ENCODE data around the gene NSFL1C.

DNA sequence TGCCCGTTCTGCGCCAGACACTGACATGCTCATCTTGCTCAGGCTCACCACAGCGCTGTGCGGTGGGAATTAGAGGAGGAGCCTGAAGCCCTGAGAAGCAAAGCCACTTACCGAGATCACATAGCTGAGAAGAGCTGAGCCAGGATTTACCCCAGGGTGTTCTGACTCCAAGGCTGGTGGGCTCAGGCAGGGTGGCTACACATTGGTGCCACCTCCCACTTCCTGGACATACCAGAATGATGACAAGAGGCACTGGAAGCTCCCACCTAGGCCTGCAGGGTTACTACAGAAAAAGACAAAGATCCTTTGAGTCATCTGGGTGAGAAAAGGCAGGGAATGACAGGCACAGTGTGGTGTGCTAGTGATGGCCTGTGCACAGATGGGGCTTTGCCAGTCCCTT lies 49.4 kb downstream of the NSFL1C start:
- TF ChIP-seq, protein P1, sequence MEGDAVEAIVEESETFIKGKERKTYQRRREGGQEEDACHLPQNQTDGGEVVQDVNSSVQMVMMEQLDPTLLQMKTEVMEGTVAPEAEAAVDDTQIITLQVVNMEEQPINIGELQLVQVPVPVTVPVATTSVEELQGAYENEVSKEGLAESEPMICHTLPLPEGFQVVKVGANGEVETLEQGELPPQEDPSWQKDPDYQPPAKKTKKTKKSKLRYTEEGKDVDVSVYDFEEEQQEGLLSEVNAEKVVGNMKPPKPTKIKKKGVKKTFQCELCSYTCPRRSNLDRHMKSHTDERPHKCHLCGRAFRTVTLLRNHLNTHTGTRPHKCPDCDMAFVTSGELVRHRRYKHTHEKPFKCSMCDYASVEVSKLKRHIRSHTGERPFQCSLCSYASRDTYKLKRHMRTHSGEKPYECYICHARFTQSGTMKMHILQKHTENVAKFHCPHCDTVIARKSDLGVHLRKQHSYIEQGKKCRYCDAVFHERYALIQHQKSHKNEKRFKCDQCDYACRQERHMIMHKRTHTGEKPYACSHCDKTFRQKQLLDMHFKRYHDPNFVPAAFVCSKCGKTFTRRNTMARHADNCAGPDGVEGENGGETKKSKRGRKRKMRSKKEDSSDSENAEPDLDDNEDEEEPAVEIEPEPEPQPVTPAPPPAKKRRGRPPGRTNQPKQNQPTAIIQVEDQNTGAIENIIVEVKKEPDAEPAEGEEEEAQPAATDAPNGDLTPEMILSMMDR (IDR thresholded peaks at IDR 0.05), result no peak
- TF ChIP-seq, protein P2, sequence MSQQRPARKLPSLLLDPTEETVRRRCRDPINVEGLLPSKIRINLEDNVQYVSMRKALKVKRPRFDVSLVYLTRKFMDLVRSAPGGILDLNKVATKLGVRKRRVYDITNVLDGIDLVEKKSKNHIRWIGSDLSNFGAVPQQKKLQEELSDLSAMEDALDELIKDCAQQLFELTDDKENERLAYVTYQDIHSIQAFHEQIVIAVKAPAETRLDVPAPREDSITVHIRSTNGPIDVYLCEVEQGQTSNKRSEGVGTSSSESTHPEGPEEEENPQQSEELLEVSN (IDR thresholded peaks at IDR 0.05; ENCODE audit: borderline replicate concordance, low read depth), result no peak
- TF ChIP-seq ZFP36 (IDR thresholded peaks at IDR 0.05; ENCODE audit: borderline replicate concordance, partially characterized antibody), result no peak
- TF ChIP-seq, protein P3, sequence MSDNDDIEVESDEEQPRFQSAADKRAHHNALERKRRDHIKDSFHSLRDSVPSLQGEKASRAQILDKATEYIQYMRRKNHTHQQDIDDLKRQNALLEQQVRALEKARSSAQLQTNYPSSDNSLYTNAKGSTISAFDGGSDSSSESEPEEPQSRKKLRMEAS (IDR thresholded peaks at IDR 0.05), result no peak

All from A549 (cell line).